ENCODE measurements around the gene EPG5. TPM values are rescaled to one million over a fixed set of nuclear protein-coding genes. Genes with fewer than 3 reads are reported as not detected.

EPG5 gene
- total and polyA plus RNA-seq, 9 donors = 9.1 to 17.1 (median 11.5) TPM

DNA sequence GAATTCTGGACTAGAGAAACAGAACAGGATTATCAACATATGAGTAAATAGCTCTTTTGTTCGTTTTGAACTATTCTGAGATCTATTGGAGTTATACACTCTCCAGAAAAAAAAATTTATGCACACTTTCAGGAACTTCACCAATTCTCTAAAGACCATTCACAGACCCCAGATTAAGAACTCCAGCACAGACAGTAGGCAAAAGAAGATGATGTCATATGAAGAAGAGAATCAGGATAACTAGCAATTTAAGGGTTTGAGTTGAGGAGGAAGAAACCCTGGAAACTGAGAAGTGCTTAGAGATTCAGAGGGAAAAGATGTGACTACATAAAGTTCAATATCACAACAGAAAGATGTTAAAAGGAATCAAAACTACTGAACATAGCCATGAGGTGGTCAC lies 71.8 kb downstream of the EPG5 start:
- no peak overlapping the region for H3K4me3 ChIP-seq (ENCODE audit: low read length)
- no peaks in the 10 kb centered on the region for H3K4me1 ChIP-seq (ENCODE audit: control insufficient read depth, insufficient read depth, low read length)
- H3K27ac ChIP-seq (ENCODE audit: low read length) = no peak overlapping the region
- peaks cover 34% of the 10 kb centered on the region for H3K36me3 ChIP-seq (ENCODE audit: control insufficient read depth, insufficient read depth, low read length)
- no peaks in the 10 kb centered on the region for H3K27me3 ChIP-seq (ENCODE audit: control insufficient read depth, insufficient read depth, low read length)
- no peaks in the 10 kb centered on the region for H3K9me3 ChIP-seq (replicated peaks; ENCODE audit: control insufficient read depth, low read depth, low read length)
- DNase-seq = no peak
- WGBS (ENCODE audit: insufficient coverage) = no CpG with 5 or more reads among the region's 1 CpG

DNA sequence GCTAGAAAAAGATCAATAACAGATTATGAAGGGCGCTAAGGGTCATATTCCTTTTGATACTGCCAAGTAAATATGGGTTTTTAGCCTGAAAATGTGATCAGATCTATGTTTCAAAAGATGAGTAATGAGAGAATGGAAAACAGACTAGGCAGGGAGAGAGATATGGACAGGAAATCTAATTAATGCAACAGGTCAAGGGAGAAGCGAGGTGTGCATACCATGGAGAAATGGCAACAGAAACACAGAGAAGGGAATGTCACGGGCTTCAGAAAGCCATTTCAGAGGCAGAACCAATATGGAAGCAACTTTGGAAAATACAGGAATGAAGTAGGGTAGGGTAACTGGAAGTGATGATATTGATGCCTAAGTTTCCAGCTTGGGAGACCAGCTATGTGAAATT lies 72.3 kb downstream of the EPG5 start:
- Histone ChIP-seq H3K36me3 (ENCODE audit: control insufficient read depth, insufficient read depth, low read length) (peaks cover 32% of the 10 kb centered on the region), H3K4me3 (ENCODE audit: low read length) (no peak overlapping the region), H3K4me1 (ENCODE audit: control insufficient read depth, insufficient read depth, low read length) (no peaks in the 10 kb centered on the region), H3K27ac (ENCODE audit: low read length) (no peak overlapping the region), H3K9me3 (replicated peaks; ENCODE audit: control insufficient read depth, low read depth, low read length) (no peaks in the 10 kb centered on the region), H3K27me3 (ENCODE audit: control insufficient read depth, insufficient read depth, low read length) (no peaks in the 10 kb centered on the region)
- WGBS (ENCODE audit: insufficient coverage) = 83% methylated on average over 2 of the region's 3 CpGs
- no peak for DNase-seq

GRCh38 chr18:45891806-45892205 lies 75.3 kb downstream of the EPG5 start:
- no CpG with 5 or more reads among the region's 2 CpGs for WGBS (ENCODE audit: insufficient coverage)
- peaks cover 26% of the 10 kb centered on the region for H3K36me3 ChIP-seq (ENCODE audit: control insufficient read depth, insufficient read depth, low read length)

DNA sequence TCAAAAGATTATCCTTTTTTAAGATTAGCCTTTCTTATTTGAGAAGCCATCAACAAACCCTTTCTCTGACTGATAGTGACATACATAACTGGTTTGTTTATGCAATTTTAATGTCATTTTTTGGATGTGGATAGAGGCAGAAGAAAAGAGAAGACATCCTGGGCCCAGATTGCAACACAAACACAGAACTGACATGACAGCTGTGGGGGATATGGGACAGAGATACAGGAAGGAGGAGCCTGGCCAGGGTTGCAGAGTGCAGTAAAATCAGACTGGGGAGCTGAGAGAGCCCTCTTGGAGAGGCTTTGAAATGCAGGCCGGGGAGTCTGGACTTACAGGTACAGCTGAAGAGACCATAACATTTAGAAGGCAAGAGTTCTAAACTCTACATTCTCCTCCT lies 76.5 kb downstream of the EPG5 start:
- Histone ChIP-seq H3K9me3 (replicated peaks; ENCODE audit: control insufficient read depth, low read depth, low read length) (no peaks in the 10 kb centered on the region), H3K4me1 (ENCODE audit: control insufficient read depth, insufficient read depth, low read length) (no peaks in the 10 kb centered on the region), H3K27me3 (ENCODE audit: control insufficient read depth, insufficient read depth, low read length) (no peaks in the 10 kb centered on the region), H3K4me3 (ENCODE audit: low read length) (no peak overlapping the region), H3K27ac (ENCODE audit: low read length) (no peak overlapping the region), H3K36me3 (ENCODE audit: control insufficient read depth, insufficient read depth, low read length) (peaks cover 22% of the 10 kb centered on the region)
- 67% methylated on average over 1 of the region's 1 CpG for WGBS (ENCODE audit: insufficient coverage)
- peak; percentile 12 for DNase-seq

More at GRCh38 chr18:45891806-45892205, 75.3 kb downstream of the EPG5 start:
- no peak for DNase-seq
- H3K27ac ChIP-seq (ENCODE audit: low read length) = no peak overlapping the region
- no peaks in the 10 kb centered on the region for H3K9me3 ChIP-seq (replicated peaks; ENCODE audit: control insufficient read depth, low read depth, low read length)
- no peaks in the 10 kb centered on the region for H3K27me3 ChIP-seq (ENCODE audit: control insufficient read depth, insufficient read depth, low read length)
- H3K4me3 ChIP-seq (ENCODE audit: low read length) = no peak overlapping the region
- H3K4me1 ChIP-seq (ENCODE audit: control insufficient read depth, insufficient read depth, low read length) = no peaks in the 10 kb centered on the region

- DNase-seq = no peak
- H3K4me1 ChIP-seq (ENCODE audit: control insufficient read depth, insufficient read depth, low read length) = no peaks in the 10 kb centered on the region
- H3K27ac ChIP-seq (ENCODE audit: low read length) = no peak overlapping the region
- H3K4me3 ChIP-seq (ENCODE audit: low read length) = no peak overlapping the region
- no peaks in the 10 kb centered on the region for H3K27me3 ChIP-seq (ENCODE audit: control insufficient read depth, insufficient read depth, low read length)
- no CpG with 5 or more reads among the region's 3 CpGs for WGBS (ENCODE audit: insufficient coverage)
- H3K9me3 ChIP-seq (replicated peaks; ENCODE audit: control insufficient read depth, low read depth, low read length) = no peaks in the 10 kb centered on the region
- H3K36me3 ChIP-seq (ENCODE audit: control insufficient read depth, insufficient read depth, low read length) = peaks cover 17% of the 10 kb centered on the region
Observed at GRCh38 chr18:45889419-45890064, 77.6 kb downstream of the EPG5 start.

GRCh38 chr18:45887585-45887984 lies 79.5 kb downstream of the EPG5 start:
- no peaks in the 10 kb centered on the region for H3K4me1 ChIP-seq (ENCODE audit: control insufficient read depth, insufficient read depth, low read length)
- H3K4me3 ChIP-seq (ENCODE audit: low read length) = no peak overlapping the region
- no CpG with 5 or more reads among the region's 5 CpGs for WGBS (ENCODE audit: insufficient coverage)
- H3K27me3 ChIP-seq (ENCODE audit: control insufficient read depth, insufficient read depth, low read length) = no peaks in the 10 kb centered on the region
- H3K36me3 ChIP-seq (ENCODE audit: control insufficient read depth, insufficient read depth, low read length) = peaks cover 21% of the 10 kb centered on the region
- no peak for DNase-seq
- H3K27ac ChIP-seq (ENCODE audit: low read length) = no peak overlapping the region
- no peaks in the 10 kb centered on the region for H3K9me3 ChIP-seq (replicated peaks; ENCODE audit: control insufficient read depth, low read depth, low read length)

GRCh38 chr18:45880876-45881558 lies 86.1 kb downstream of the EPG5 start:
- Histone ChIP-seq H3K4me3 (ENCODE audit: low read length) (no peak overlapping the region), H3K9me3 (replicated peaks; ENCODE audit: control insufficient read depth, low read depth, low read length) (no peaks in the 10 kb centered on the region), H3K27ac (ENCODE audit: low read length) (no peak overlapping the region), H3K4me1 (ENCODE audit: control insufficient read depth, insufficient read depth, low read length) (no peaks in the 10 kb centered on the region), H3K27me3 (ENCODE audit: control insufficient read depth, insufficient read depth, low read length) (no peaks in the 10 kb centered on the region), H3K36me3 (ENCODE audit: control insufficient read depth, insufficient read depth, low read length) (peaks cover 29% of the 10 kb centered on the region)
- WGBS (ENCODE audit: insufficient coverage) = 100% methylated on average over 2 of the region's 3 CpGs
- DNase-seq = no peak

DNA sequence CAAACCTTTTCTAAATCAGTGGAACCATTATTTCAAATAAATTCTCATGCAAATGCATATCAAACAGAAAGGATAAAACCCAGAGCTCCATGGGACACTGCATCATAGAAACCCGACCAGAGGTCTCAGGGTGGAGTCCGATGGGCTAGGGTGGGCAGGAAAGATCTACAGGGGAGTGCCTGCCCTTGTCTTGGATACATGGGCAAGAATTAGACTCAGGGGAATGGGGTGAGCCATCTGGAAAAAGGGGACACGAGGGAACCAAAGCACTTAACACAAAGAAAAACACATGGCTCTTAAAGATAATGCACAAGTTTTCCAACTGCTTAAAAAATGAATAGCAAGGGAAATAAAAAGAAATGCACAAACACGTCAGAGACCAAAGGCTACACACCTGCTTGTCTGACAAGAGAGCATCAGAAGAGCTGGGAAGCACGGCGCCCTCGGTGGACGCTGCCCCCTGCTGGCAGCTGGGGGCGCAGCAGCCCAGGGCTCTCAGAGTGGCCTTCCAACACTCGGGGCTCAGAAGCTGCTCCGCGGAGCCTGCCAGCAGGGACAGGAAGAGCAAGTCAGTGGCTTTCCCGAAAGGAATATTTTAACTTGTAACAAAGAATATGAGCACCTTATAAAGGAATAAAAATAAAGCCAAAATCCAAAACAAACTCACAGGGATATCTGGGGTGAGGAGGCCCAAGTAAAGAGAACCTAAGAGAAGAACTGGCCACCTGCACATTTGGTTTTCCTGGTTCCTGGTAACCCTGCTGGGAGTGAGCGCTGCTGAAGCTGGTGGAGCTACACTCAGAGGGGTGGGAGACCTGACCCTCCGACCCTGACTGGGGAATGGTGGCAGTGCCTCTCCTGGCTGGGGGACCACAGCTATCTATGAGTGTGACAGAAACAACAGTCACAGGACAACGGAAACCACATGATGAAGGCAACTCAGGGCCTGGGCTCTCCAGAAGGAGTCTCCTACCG lies 87.2 kb downstream of the EPG5 start:
- H3K4me1 ChIP-seq (ENCODE audit: control insufficient read depth, insufficient read depth, low read length) = no peaks in the 10 kb centered on the region
- no peak overlapping the region for H3K27ac ChIP-seq (ENCODE audit: low read length)
- WGBS (ENCODE audit: insufficient coverage) = 42% methylated on average over 12 of the region's 17 CpGs
- H3K36me3 ChIP-seq (ENCODE audit: control insufficient read depth, insufficient read depth, low read length) = peaks cover 34% of the 10 kb centered on the region
- H3K9me3 ChIP-seq (replicated peaks; ENCODE audit: control insufficient read depth, low read depth, low read length) = no peaks in the 10 kb centered on the region
- peak; percentile 75 for DNase-seq
- H3K4me3 ChIP-seq (ENCODE audit: low read length) = no peak overlapping the region
- H3K27me3 ChIP-seq (ENCODE audit: control insufficient read depth, insufficient read depth, low read length) = no peaks in the 10 kb centered on the region

DNA sequence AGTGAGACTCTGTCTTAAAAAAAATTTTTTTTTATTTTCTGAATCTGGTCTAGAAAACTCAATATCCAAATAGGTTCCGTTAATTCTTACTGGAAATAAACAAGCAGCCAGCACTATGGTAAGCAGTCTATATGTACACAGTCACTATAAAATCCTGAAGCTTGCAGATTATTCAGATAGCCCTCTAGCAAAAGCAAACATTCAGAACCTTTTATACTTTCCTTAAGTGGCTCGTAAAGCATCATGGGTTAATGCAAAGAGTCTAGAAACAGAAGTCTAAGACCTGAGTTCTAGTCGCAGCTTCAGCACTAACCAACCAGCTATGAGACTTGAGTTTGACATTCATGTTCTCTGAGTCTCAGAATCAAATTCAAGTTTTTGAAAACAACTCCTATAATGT lies 89.7 kb downstream of the EPG5 start:
- H3K9me3 ChIP-seq (replicated peaks; ENCODE audit: control insufficient read depth, low read depth, low read length) = no peaks in the 10 kb centered on the region
- WGBS (ENCODE audit: insufficient coverage) = 86% methylated on average over 2 of the region's 3 CpGs
- H3K4me3 ChIP-seq (ENCODE audit: low read length) = no peak overlapping the region
- H3K27ac ChIP-seq (ENCODE audit: low read length) = no peak overlapping the region
- H3K27me3 ChIP-seq (ENCODE audit: control insufficient read depth, insufficient read depth, low read length) = no peaks in the 10 kb centered on the region
- H3K4me1 ChIP-seq (ENCODE audit: control insufficient read depth, insufficient read depth, low read length) = no peaks in the 10 kb centered on the region
- DNase-seq = no peak
- peaks cover 37% of the 10 kb centered on the region for H3K36me3 ChIP-seq (ENCODE audit: control insufficient read depth, insufficient read depth, low read length)

- Histone ChIP-seq H3K27ac (ENCODE audit: low read length) (no peak overlapping the region), H3K4me3 (ENCODE audit: low read length) (no peak overlapping the region), H3K9me3 (replicated peaks; ENCODE audit: control insufficient read depth, low read depth, low read length) (no peaks in the 10 kb centered on the region), H3K27me3 (ENCODE audit: control insufficient read depth, insufficient read depth, low read length) (no peaks in the 10 kb centered on the region), H3K4me1 (ENCODE audit: control insufficient read depth, insufficient read depth, low read length) (no peaks in the 10 kb centered on the region), H3K36me3 (ENCODE audit: control insufficient read depth, insufficient read depth, low read length) (peaks cover 36% of the 10 kb centered on the region)
- WGBS (ENCODE audit: insufficient coverage) = 93% methylated on average over 3 of the region's 3 CpGs
- no peak for DNase-seq
Observed at GRCh38 chr18:45876161-45876560, 91.0 kb downstream of the EPG5 start.
